A673 (cell line): ENCODE measurements around the gene TLE6. TPM values are rescaled to one million over a fixed set of nuclear protein-coding genes. Genes with fewer than 3 reads are reported as not detected.

Experiments
- BruUV-seq: library from RNA; stranded (reverse); fragments of 400-500 nt; replicated peaks from 2 replicates; lab custom pipeline; 2021; lab: Mats Ljungman, UMichigan
- CTCF ChIA-PET: fragments of 300-600 bp; sonication (Branson Sonifier 250); formaldehyde crosslinking; loops from one replicate; lab custom pipeline; 2022; ENCODE audit warnings: antibody characterized with exemption; lab: Charles Lee
- POLR2A ChIA-PET: fragments of 300-600 bp; sonication (Branson Sonifier 250); formaldehyde crosslinking; loops from one replicate; lab custom pipeline; 2022; ENCODE audit warnings: antibody characterized with exemption; ENCODE audit not compliant: low non-redundant PET; lab: Charles Lee
- DNase-seq: peaks from one replicate; pipeline ENCODE4 v3.0.0-alpha.2; 2015; ENCODE audit warnings: low spot score
- H3K27ac ChIP-seq: fragments of 200-600 bp; sonication (generic); 2 replicates; pipeline ENCODE4 v1.5.1; 2016; ENCODE audit warnings: mixed run types, low read depth, mild to moderate bottlenecking, mixed read lengths, antibody characterized with exemption, low read length; ENCODE audit not compliant: poor library complexity, severe bottlenecking
- H3K27me3 ChIP-seq: fragments of 200-600 bp; sonication (generic); replicated peaks from 2 replicates; pipeline ENCODE4 v1.6.1; 2017; ENCODE audit warnings: mixed run types, low read depth, mild to moderate bottlenecking, mixed read lengths, antibody characterized with exemption, low read length; ENCODE audit not compliant: insufficient read depth, poor library complexity
- H3K36me3 ChIP-seq: fragments of 200-600 bp; sonication (generic); 2 replicates; pipeline ENCODE4 v1.6.1; 2016; ENCODE audit warnings: mixed run types, mild to moderate bottlenecking, mixed read lengths, antibody characterized with exemption, low read length; ENCODE audit not compliant: insufficient read depth, poor library complexity, severe bottlenecking
- H3K4me1 ChIP-seq: fragments of 200-600 bp; sonication (generic); 2 replicates; pipeline ENCODE4 v1.6.1; 2017; ENCODE audit warnings: mixed run types, mild to moderate bottlenecking, mixed read lengths, antibody characterized with exemption, low read length; ENCODE audit not compliant: insufficient read depth, poor library complexity, severe bottlenecking
- H3K4me3 ChIP-seq: fragments of 200-600 bp; sonication (generic); 2 replicates; pipeline ENCODE4 v1.5.1; 2016; ENCODE audit warnings: low read depth, mixed run types, mild to moderate bottlenecking, mixed read lengths, low read length; ENCODE audit not compliant: poor library complexity, severe bottlenecking
- H3K9me3 ChIP-seq: fragments of 200-600 bp; sonication (generic); 2 replicates; pipeline ENCODE4 v1.6.1; 2016; ENCODE audit warnings: mixed run types, low read depth, mild to moderate bottlenecking, mixed read lengths, antibody characterized with exemption, low read length; ENCODE audit not compliant: poor library complexity, severe bottlenecking
- CTCF ChIP-seq: fragments of 300-800, 200-600 bp; sonication (generic); conservative IDR thresholded peaks from 2 replicates; pipeline ENCODE4 v1.5.1; 2017; ENCODE audit warnings: low read depth, mild to moderate bottlenecking, antibody characterized with exemption, low read length, moderate library complexity, mixed read lengths
- EZH2 ChIP-seq: fragments of 200-600 bp; sonication (generic); IDR thresholded peaks from 2 replicates; pipeline ENCODE4 v1.6.1; 2017; ENCODE audit warnings: borderline replicate concordance, low read depth, mild to moderate bottlenecking, mixed read lengths, antibody characterized with exemption, low read length; ENCODE audit not compliant: poor library complexity, severe bottlenecking
- intact Hi-C: fragments of 100-400 bp; cut with micrococcal nuclease; formaldehyde crosslinking; loops from one replicate; pipeline ENCODE4 v1.10.0; 2022; ENCODE audit not compliant: unreplicated experiment
- total RNA-seq: library from RNA; stranded (reverse); gene quantifications from 2 replicates; pipeline ENCODE4 v1.2.3, GENCODE V29; 2021

The TLE6 gene
- total RNA-seq, 1 experiment from 2014 or later, result not detected

GRCh38 chr19:2942928-2943640, 34.3 kb upstream of the TLE6 start:
- DNase-seq, result no peak
- intact Hi-C loops, result no loop called here
- no peaks in the 10 kb centered on the region for H3K27me3 ChIP-seq
- H3K36me3 ChIP-seq, result peaks cover 11% of the 10 kb centered on the region
- POLR2A ChIA-PET, result no interaction called here
- no peak for TF ChIP-seq CTCF
- TF ChIP-seq EZH2, result no peak
- H3K9me3 ChIP-seq, result no peaks in the 10 kb centered on the region
- no peak overlapping the region for H3K4me3 ChIP-seq
- BruUV-seq, result no TSS peak
- no peaks in the 10 kb centered on the region for H3K4me1 ChIP-seq
- CTCF ChIA-PET, result no interaction called here
- H3K27ac ChIP-seq, result no peak overlapping the region

- H3K4me3 ChIP-seq, result peak overlapping the region; percentile 84
- TF ChIP-seq CTCF (no peak), EZH2 (no peak)
- H3K4me1 ChIP-seq, result peaks cover 5% of the 10 kb centered on the region
- peak overlapping the region; percentile 86 for H3K27ac ChIP-seq
- no peaks in the 10 kb centered on the region for H3K27me3 ChIP-seq
- peaks cover 4% of the 10 kb centered on the region for H3K36me3 ChIP-seq
- BruUV-seq, result no TSS peak
- intact Hi-C loops, result no loop called here
- H3K9me3 ChIP-seq, result no peaks in the 10 kb centered on the region
- POLR2A ChIA-PET, result no interaction called here
- DNase-seq, result no peak
- CTCF ChIA-PET, result interaction anchor here (0.5 kb wide), 1 partner anchor 237 kb away, joined by 5 read pairs; no protein-coding TSS in a partner anchor
Measured at GRCh38 chr19:2944403-2944774, 33.0 kb upstream of the TLE6 start.

- BruUV-seq, result no TSS peak
- H3K27ac ChIP-seq, result peak within 1 kb of the TSS; percentile 86
Measured at GRCh38 chr19:2944775-2945574, 32.4 kb upstream of the TLE6 start, which contains the start of gene ZNF77. TSS of gene ZNF77 (minus strand) at chr19:2944971. CDS start at chr19:2944840, 131 bp downstream.

More at GRCh38 chr19:2944775-2945574, 32.4 kb upstream of the TLE6 start, which contains the start of gene ZNF77:
- ChIA-PET POLR2A (interaction anchor here (0.7 kb wide), 1 partner anchor 151 kb away, joined by 7 read pairs; no protein-coding TSS in a partner anchor), CTCF (interaction anchor here (0.5 kb wide), 1 partner anchor 237 kb away, joined by 5 read pairs; no protein-coding TSS in a partner anchor)
- intact Hi-C loops, result no loop called here
- peaks cover 8% of the 10 kb centered on the region for H3K4me1 ChIP-seq
- no peaks in the 10 kb centered on the region for H3K27me3 ChIP-seq
- no peaks in the 10 kb centered on the region for H3K36me3 ChIP-seq
- peak; percentile 99 for DNase-seq
- TF ChIP-seq CTCF (no peak), EZH2 (no peak)
- H3K9me3 ChIP-seq, result no peaks in the 10 kb centered on the region
- peak within 1 kb of the TSS; percentile 84 for H3K4me3 ChIP-seq
